Measurements from ENCODE around the gene XXYLT1.

The XXYLT1 gene

GRCh38 chr3:195250473-195251251 lies 20.3 kb downstream of the XXYLT1 start:
- no peak overlapping the region for H3K4me3 ChIP-seq (ENCODE audit: low read depth, low read length)
- ChIA-PET CTCF (no interaction called here), POLR2A (no interaction called here)
- 0 out of 2 replicates have a peak, but pooled peaks cover 2% of the 10 kb centered on the region for H3K4me1 ChIP-seq (ENCODE audit: control insufficient read depth, insufficient read depth, low read length)
- TF ChIP-seq ZBTB21 (tag by site-specific recombination; IDR thresholded peaks at IDR 0.05): no peak
- no peak for TF ChIP-seq ZEB2 (tag by site-specific recombination; IDR thresholded peaks at IDR 0.05)
- no peaks in the 10 kb centered on the region for H3K9me3 ChIP-seq (ENCODE audit: control insufficient read depth, insufficient read depth, low read depth, low read length)
- no peak overlapping the region for H3K27ac ChIP-seq (ENCODE audit: extremely low read depth, low read depth, low read length)
- H3K36me3 ChIP-seq (ENCODE audit: control insufficient read depth in 2 of 2, insufficient read depth in 1 of 2, low read length in 2 of 2): peaks cover 0 to 3% of the 10 kb centered on the region in 2 experiments; a peak in 1 of 3 replicates

GRCh38 chr3:195249858-195250464 lies 21.0 kb downstream of the XXYLT1 start:
- Histone ChIP-seq H3K36me3 (ENCODE audit: control insufficient read depth in 2 of 2, insufficient read depth in 1 of 2, low read length in 2 of 2) (peaks cover 0 to 3% of the 10 kb centered on the region in 2 experiments; a peak in 1 of 3 replicates), H3K4me3 (ENCODE audit: low read depth, low read length) (no peak overlapping the region), H3K9me3 (ENCODE audit: control insufficient read depth, insufficient read depth, low read depth, low read length) (no peaks in the 10 kb centered on the region), H3K27ac (ENCODE audit: extremely low read depth, low read depth, low read length) (no peak overlapping the region), H3K4me1 (ENCODE audit: control insufficient read depth, insufficient read depth, low read length) (0 out of 2 replicates have a peak, but pooled peaks cover 2% of the 10 kb centered on the region)
- no peak for TF ChIP-seq PATZ1 (tag by site-specific recombination; IDR thresholded peaks at IDR 0.05)
- no peak for TF ChIP-seq ZNF280D (tag by site-specific recombination; IDR thresholded peaks at IDR 0.05)
- no peak for TF ChIP-seq ZNF24 (tag by site-specific recombination; IDR thresholded peaks at IDR 0.05)
- no peak for TF ChIP-seq ZNF747 (tag by site-specific recombination; IDR thresholded peaks at IDR 0.05)
- TF ChIP-seq ZBTB17 (tag by site-specific recombination; IDR thresholded peaks at IDR 0.05): no peak
- TF ChIP-seq ZBTB48 (tag by site-specific recombination; IDR thresholded peaks at IDR 0.05): no peak
- no peak for TF ChIP-seq ZBTB26 (tag by site-specific recombination; optimal IDR thresholded peaks at IDR 0.05)
- TF ChIP-seq ZNF37A (tag by site-specific recombination; IDR thresholded peaks at IDR 0.05): no peak
- no peak for TF ChIP-seq ZNF350 (tag by site-specific recombination; IDR thresholded peaks at IDR 0.05)
- CTCF ChIA-PET: no interaction called here
- POLR2A ChIA-PET: no interaction called here

- Histone ChIP-seq H3K9me3 (ENCODE audit: control insufficient read depth, insufficient read depth, low read depth, low read length) (no peaks in the 10 kb centered on the region), H3K27ac (ENCODE audit: extremely low read depth, low read depth, low read length) (no peak overlapping the region), H3K36me3 (ENCODE audit: control insufficient read depth in 2 of 2, insufficient read depth in 1 of 2, low read length in 2 of 2) (peaks cover 0 to 3% of the 10 kb centered on the region in 2 experiments; a peak in 1 of 3 replicates), H3K4me1 (ENCODE audit: control insufficient read depth, insufficient read depth, low read length) (0 out of 2 replicates have a peak, but pooled peaks cover 2% of the 10 kb centered on the region), H3K4me3 (ENCODE audit: low read depth, low read length) (no peak overlapping the region)
- ChIA-PET CTCF (interaction anchor here (0.7 kb wide), 1 partner anchor 143 kb away, joined by 4 read pairs; no protein-coding TSS in a partner anchor), POLR2A (no interaction called here)
- no peak for TF ChIP-seq ZBTB6 (tag by site-specific recombination; IDR thresholded peaks at IDR 0.05)
- TF ChIP-seq ZBTB8A (tag by site-specific recombination; IDR thresholded peaks at IDR 0.05): no peak
- no peak for TF ChIP-seq ZNF16 (tag by site-specific recombination; IDR thresholded peaks at IDR 0.05; ENCODE audit: low read depth)
- TF ChIP-seq ZNF23 (tag by site-specific recombination; IDR thresholded peaks at IDR 0.05; ENCODE audit: borderline replicate concordance): no peak
- TF ChIP-seq FEZF1 (tag by site-specific recombination; IDR thresholded peaks at IDR 0.05): no peak
- TF ChIP-seq ZFP41 (tag by site-specific recombination; IDR thresholded peaks at IDR 0.05; ENCODE audit: borderline replicate concordance): no peak
- TF ChIP-seq ZNF600 (tag by site-specific recombination; IDR thresholded peaks at IDR 0.05): no peak
- TF ChIP-seq KLF7 (tag by site-specific recombination; IDR thresholded peaks at IDR 0.05; ENCODE audit: borderline replicate concordance): no peak
- no peak for TF ChIP-seq ZNF362 (tag by site-specific recombination; IDR thresholded peaks at IDR 0.05)
- TF ChIP-seq TRIM28 (IDR thresholded peaks at IDR 0.05; ENCODE audit: borderline replicate concordance, low read length): no peak
These were observed 21.7 kb downstream of the XXYLT1 start for GRCh38 chr3:195249057-195249770.

Data from HEK293 (cell line).